Muscle of leg (tissue), 11 donors: Measurements from ENCODE around the gene CHML. TPM values are rescaled to one million over a fixed set of nuclear protein-coding genes. Genes with fewer than 3 reads are reported as not detected.

Experiments
- DNase-seq: peaks from one replicate; pipeline ENCODE4 v3.0.0; 2013
- H3K27ac ChIP-seq: one replicate; pipeline ENCODE4 v1.5.1; 2013; ENCODE audit warnings: mild to moderate bottlenecking, low read length, control low read depth
- H3K27me3 ChIP-seq: one replicate; pipeline ENCODE4 v1.6.1; 2013; ENCODE audit warnings: low read length; ENCODE audit not compliant: control insufficient read depth, insufficient read depth
- H3K36me3 ChIP-seq: one replicate; pipeline ENCODE4 v1.6.1; 2013; ENCODE audit warnings: low read length; ENCODE audit not compliant: control insufficient read depth, insufficient read depth
- H3K4me1 ChIP-seq: one replicate; pipeline ENCODE4 v1.6.1; 2013; ENCODE audit warnings: low read length; ENCODE audit not compliant: control insufficient read depth, insufficient read depth
- H3K4me3 ChIP-seq: one replicate; pipeline ENCODE4 v1.5.1; 2013; ENCODE audit warnings: low read length, control low read depth
- H3K9me3 ChIP-seq: replicated peaks from 2 replicates; pipeline ENCODE4 v1.6.1; 2013; ENCODE audit warnings: low read depth, low read length; ENCODE audit not compliant: control insufficient read depth
- WGBS: methylation state at CpG from one replicate; pipeline ENCODE4 v1.1.5; 2013; ENCODE audit warnings: missing lambda C conversion rate; ENCODE audit not compliant: insufficient coverage; 5-methylcytosine and 5-hydroxymethylcytosine counted together
- polyA plus RNA-seq, 8 donors: library from polyadenylated mRNA; unstranded; fragments of 120-200 nt; gene quantifications; one replicate each; pipeline versions ENCODE4 v1.2.1 to v1.2.3, GENCODE V29; 2013; ENCODE audit warnings: inconsistent platforms in 1 of 8, low replicate concordance in 1 of 8; ENCODE audit not compliant: insufficient read length in 8 of 8, insufficient read depth in 1 of 8
- total RNA-seq: library from RNA; stranded (reverse); fragments of 120-200 nt; gene quantifications from one replicate; pipeline ENCODE4 v1.2.4, GENCODE V29; 2013

CHML gene
- total and polyA plus RNA-seq, 9 donors, result 6.5 to 16.7 (median 11.8) TPM

GRCh38 chr1:241652012-241652411, 11.8 kb upstream of the CHML start, which contains the start of gene WDR64:
Gene WDR64 (plus strand): TSS chr1:241652281. CDS start chr1:241652485, 204 bp downstream.
- no peak within 1 kb of the TSS for H3K27ac ChIP-seq
- no peaks in the 10 kb centered on the region for H3K36me3 ChIP-seq
- H3K4me1 ChIP-seq, result no peaks in the 10 kb centered on the region
- DNase-seq, result no peak
- no CpG with 5 or more reads among the region's 4 CpGs for WGBS
- no peaks in the 10 kb centered on the region for H3K9me3 ChIP-seq
- no peak within 1 kb of the TSS for H3K4me3 ChIP-seq
- no peaks in the 10 kb centered on the region for H3K27me3 ChIP-seq

GRCh38 chr1:241648159-241648558, 8.0 kb upstream of the CHML start:
- DNase-seq, result no peak
- Histone ChIP-seq H3K27ac (no peak overlapping the region), H3K36me3 (no peaks in the 10 kb centered on the region), H3K27me3 (no peaks in the 10 kb centered on the region), H3K4me1 (no peaks in the 10 kb centered on the region), H3K4me3 (no peak overlapping the region), H3K9me3 (peaks cover under 1% of the 10 kb centered on the region)
- WGBS, result 67% methylated on average over 1 of the region's 1 CpG

DNA sequence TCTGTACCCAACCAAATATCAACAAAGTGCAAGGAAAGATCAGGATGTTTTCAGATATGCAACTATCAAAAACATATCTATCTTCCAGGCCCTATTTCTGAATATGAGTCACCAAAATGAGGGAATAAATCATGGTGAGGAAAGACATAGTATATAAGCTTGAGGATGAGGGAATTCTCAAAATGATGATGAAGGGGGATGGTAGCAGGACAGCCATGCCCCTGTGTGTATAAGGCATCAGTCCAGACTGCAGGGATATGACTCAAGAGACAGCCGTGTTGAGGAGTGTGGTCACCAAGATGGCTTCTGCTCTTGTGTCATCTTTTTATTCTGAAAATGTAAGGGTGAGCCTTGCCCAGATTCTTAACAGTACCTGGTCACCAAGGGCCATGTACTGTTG, 7.5 kb upstream of the CHML start:
- no peak for DNase-seq
- Histone ChIP-seq H3K9me3 (peaks cover 2% of the 10 kb centered on the region), H3K36me3 (no peaks in the 10 kb centered on the region), H3K27ac (no peak overlapping the region), H3K27me3 (no peaks in the 10 kb centered on the region), H3K4me3 (no peak overlapping the region), H3K4me1 (no peaks in the 10 kb centered on the region)
- 75% methylated on average over 1 of the region's 1 CpG for WGBS

- DNase-seq, result no peak
- 91% methylated on average over 5 of the region's 7 CpGs for WGBS
Observed at GRCh38 chr1:241646201-241646600, 6.0 kb upstream of the CHML start.

GRCh38 chr1:241645199-241645598, 5.0 kb upstream of the CHML start:
- H3K4me3 ChIP-seq, result no peak overlapping the region
- DNase-seq, result no peak
- no CpG with 5 or more reads among the region's 4 CpGs for WGBS
- H3K27ac ChIP-seq, result no peak overlapping the region
- H3K9me3 ChIP-seq, result peaks cover 3% of the 10 kb centered on the region
- H3K36me3 ChIP-seq, result no peaks in the 10 kb centered on the region
- H3K27me3 ChIP-seq, result no peaks in the 10 kb centered on the region
- H3K4me1 ChIP-seq, result peaks cover 5% of the 10 kb centered on the region

More at GRCh38 chr1:241646201-241646600, 6.0 kb upstream of the CHML start:
- Histone ChIP-seq H3K4me3 (no peak overlapping the region), H3K27me3 (no peaks in the 10 kb centered on the region), H3K9me3 (peaks cover 3% of the 10 kb centered on the region), H3K27ac (no peak overlapping the region), H3K4me1 (no peaks in the 10 kb centered on the region), H3K36me3 (no peaks in the 10 kb centered on the region)

GRCh38 chr1:241644259-241644658, 4.1 kb upstream of the CHML start:
- H3K4me3 ChIP-seq, result no peak overlapping the region
- no peaks in the 10 kb centered on the region for H3K36me3 ChIP-seq
- H3K27ac ChIP-seq, result no peak overlapping the region
- DNase-seq, result no peak
- no peaks in the 10 kb centered on the region for H3K27me3 ChIP-seq
- H3K9me3 ChIP-seq, result peaks cover 3% of the 10 kb centered on the region
- peaks cover 5% of the 10 kb centered on the region for H3K4me1 ChIP-seq
- no CpG with 5 or more reads among the region's 2 CpGs for WGBS

DNA sequence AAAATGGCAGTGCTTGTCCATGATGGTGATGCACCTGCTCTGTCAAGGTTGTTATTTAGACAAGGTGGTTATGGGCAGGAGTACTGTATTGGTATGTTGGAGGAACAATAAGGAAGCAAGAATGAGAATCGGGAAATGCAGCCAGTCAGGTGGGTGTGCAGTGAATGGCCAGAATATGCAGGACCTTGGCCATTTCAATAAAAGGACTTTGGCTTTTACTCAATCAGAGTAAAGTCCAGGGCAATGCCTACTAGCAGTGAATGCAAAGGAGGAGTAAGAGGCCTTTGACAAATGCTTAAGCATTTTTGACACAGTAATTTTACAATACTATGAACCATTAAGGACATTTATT, 2.4 kb upstream of the CHML start:
- no peaks in the 10 kb centered on the region for H3K27me3 ChIP-seq
- WGBS, result no CpG with 5 or more reads among the region's 1 CpG

DNA sequence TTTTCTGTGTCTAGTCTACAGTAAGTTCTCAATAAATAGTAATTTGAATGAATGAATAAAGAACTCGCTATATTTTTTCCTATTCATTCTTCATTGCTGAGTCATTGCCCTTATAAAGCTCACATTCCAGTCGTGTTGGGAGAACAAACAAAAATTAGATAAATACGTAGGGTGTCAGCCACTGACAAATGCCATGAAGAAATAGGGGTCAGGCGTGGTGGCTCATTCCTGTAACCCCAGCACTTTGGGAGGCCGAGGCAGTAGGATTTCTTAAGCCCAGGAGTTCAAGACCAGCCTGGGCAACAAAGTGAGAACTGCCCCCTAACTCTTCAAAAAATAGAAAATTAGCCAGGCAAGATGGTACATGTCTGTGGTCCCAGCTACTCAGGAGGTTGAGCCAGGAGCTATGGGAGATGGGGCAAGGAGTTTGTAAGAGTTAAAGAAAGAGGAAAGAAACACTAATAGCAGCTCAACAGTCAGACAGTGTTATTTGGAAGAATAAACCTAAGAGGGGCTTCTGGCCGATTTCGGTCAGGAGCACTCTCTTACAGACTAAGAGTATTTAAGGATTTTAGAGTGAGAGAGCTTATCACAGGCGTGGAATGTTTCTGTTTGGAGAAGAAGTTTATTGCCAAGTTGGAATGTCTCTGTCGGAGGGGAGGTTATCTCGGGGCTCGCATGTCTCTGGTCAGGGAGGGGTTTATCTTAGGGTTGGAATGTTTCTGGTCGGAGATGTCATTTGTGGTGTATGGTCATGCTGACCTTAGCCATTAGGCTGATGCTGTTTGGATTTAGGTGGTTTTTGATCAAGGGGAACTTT, 1.8 kb upstream of the CHML start:
- WGBS, result 95% methylated on average over 8 of the region's 12 CpGs
- Histone ChIP-seq H3K9me3 (peaks cover 3% of the 10 kb centered on the region), H3K36me3 (no peaks in the 10 kb centered on the region)

More for the DNA sequence above, 2.4 kb upstream of the CHML start:
- no peak overlapping the region for H3K4me3 ChIP-seq
- H3K9me3 ChIP-seq, result peaks cover 3% of the 10 kb centered on the region
- no peak overlapping the region for H3K27ac ChIP-seq
- no peaks in the 10 kb centered on the region for H3K36me3 ChIP-seq
- no peak for DNase-seq
- peaks cover 11% of the 10 kb centered on the region for H3K4me1 ChIP-seq

GRCh38 chr1:241640867-241641622, 876 bp upstream of the CHML start:
- DNase-seq, result no peak
- peaks cover 3% of the 10 kb centered on the region for H3K9me3 ChIP-seq
- H3K27ac ChIP-seq, result peak overlapping the region; percentile 32
- H3K36me3 ChIP-seq, result no peaks in the 10 kb centered on the region
- peak overlapping the region; percentile 51 for H3K4me3 ChIP-seq
- 98% methylated on average over 4 of the region's 9 CpGs for WGBS
- H3K27me3 ChIP-seq, result no peaks in the 10 kb centered on the region
- H3K4me1 ChIP-seq, result peaks cover 11% of the 10 kb centered on the region

More for the DNA sequence above, 1.8 kb upstream of the CHML start:
- Histone ChIP-seq H3K4me1 (peaks cover 11% of the 10 kb centered on the region), H3K27me3 (no peaks in the 10 kb centered on the region), H3K4me3 (no peak overlapping the region), H3K27ac (no peak overlapping the region)
- DNase-seq, result no peak

- Histone ChIP-seq H3K27me3 (no peaks in the 10 kb centered on the region), H3K4me1 (peaks cover 11% of the 10 kb centered on the region), H3K36me3 (peaks cover 4% of the 10 kb centered on the region), H3K4me3 (peak overlapping the region; percentile 96), H3K9me3 (peaks cover 3% of the 10 kb centered on the region), H3K27ac (peak overlapping the region; percentile 88)
- peak; percentile 18 for DNase-seq
- 0% methylated on average over 18 of the region's 42 CpGs for WGBS
Observed at GRCh38 chr1:241639623-241640148, 483 bp downstream of the CHML start.
